Skeletal muscle cell (primary cell): ENCODE data around the gene ANKS4B.
"Not testable (repeated sequence)": the region's sequence is repeated elsewhere in the genome, so short reads cannot be mapped to it uniquely, and the experiment has no call there.

Experiments used
- DNase-seq: peaks from one replicate; pipeline ENCODE4 v3.0.0-alpha.2; 2010; ENCODE audit warnings: low read depth
- H3K4me3 ChIP-seq: 2 replicates; pipeline ENCODE4 v1.5.1; 2011; ENCODE audit warnings: low read depth, mild to moderate bottlenecking, control low read depth, low read length, moderate library complexity

ANKS4B gene

GRCh38 chr16:21214086-21214485, 19.4 kb upstream of the ANKS4B start:
- DNase-seq: no peak
- H3K4me3 ChIP-seq: no peak overlapping the region

DNA sequence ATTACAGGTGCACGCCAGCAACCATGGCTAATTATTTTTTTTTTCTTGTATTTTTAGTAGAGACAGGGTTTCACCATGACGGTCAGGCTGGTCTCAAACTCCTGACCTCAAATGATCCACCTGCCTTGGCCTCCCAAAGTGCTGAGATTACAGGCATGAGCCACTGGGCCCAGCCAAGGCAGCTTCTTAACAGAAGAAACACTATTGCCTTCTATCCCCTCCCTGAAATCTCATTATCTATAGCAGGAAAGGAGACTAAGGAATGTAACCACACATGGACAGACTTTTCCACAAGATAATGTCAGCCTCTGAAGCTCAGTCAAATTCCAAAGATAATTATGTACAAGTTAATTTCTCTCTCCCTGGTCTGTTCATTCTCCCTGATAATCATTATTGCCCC, 16.4 kb upstream of the ANKS4B start:
- no peak overlapping the region for H3K4me3 ChIP-seq
- no peak for DNase-seq

GRCh38 chr16:21218153-21218552, 15.3 kb upstream of the ANKS4B start:
- DNase-seq: no peak
- H3K4me3 ChIP-seq: no peak overlapping the region

- no peak for DNase-seq
- H3K4me3 ChIP-seq: no peak overlapping the region
Observed at GRCh38 chr16:21219551-21219950, 13.9 kb upstream of the ANKS4B start.

GRCh38 chr16:21222495-21223337, 10.8 kb upstream of the ANKS4B start:
- H3K4me3 ChIP-seq: no peak overlapping the region
- DNase-seq: no peak

GRCh38 chr16:21223787-21224186, 9.7 kb upstream of the ANKS4B start:
- DNase-seq: no peak
- H3K4me3 ChIP-seq: no peak overlapping the region

- no peak for DNase-seq
- H3K4me3 ChIP-seq: no peak overlapping the region
Observed at GRCh38 chr16:21224800-21225199, 8.7 kb upstream of the ANKS4B start.

- no peak overlapping the region for H3K4me3 ChIP-seq
- no peak for DNase-seq
Observed at GRCh38 chr16:21226749-21227148, 6.8 kb upstream of the ANKS4B start.

DNA sequence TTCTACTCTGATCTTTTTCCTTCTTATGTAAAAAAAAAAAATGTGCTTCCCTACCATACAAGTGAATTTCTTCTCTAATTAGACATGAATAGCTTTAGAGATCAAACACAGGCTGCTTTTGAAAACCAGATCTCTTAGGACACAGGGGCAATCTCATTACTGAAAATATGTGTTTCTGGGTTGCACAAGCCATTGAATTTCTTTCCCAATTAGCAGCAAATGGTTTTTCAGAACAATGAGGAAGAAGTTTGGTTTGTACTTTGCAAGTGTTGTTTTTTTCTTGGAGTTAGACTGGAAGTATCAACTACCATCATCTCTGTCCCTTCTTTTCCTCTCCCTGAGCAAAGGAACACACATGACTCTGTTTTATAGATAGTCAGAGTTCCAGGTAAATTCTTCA, 5.6 kb upstream of the ANKS4B start:
- no peak for DNase-seq
- no peak overlapping the region for H3K4me3 ChIP-seq

DNA sequence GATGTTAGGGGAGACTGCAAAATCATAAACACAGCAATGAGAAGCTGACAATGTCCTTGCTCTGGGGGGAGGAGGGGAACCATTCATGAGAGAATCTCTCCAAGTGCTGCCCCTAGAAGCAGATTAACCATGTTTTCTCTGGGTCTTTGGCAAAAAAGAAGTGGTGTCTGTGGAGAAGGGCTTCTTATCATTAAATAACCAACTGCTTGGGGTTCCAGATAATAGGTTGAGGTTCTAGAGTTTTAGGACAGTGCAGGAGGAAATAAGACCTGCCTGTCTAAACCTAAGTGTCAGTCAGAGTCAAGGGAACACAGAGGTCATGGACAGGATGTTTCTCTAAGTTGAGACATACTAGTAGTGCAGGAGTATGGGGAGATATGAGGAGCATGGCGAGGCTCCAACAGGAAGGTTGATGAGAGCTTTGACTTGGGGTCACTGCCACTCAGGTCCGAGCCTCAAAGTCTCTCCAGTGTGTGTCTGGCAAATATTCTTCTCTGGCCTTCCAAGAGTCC, 5.1 kb upstream of the ANKS4B start:
- no peak for DNase-seq
- no peak overlapping the region for H3K4me3 ChIP-seq

DNA sequence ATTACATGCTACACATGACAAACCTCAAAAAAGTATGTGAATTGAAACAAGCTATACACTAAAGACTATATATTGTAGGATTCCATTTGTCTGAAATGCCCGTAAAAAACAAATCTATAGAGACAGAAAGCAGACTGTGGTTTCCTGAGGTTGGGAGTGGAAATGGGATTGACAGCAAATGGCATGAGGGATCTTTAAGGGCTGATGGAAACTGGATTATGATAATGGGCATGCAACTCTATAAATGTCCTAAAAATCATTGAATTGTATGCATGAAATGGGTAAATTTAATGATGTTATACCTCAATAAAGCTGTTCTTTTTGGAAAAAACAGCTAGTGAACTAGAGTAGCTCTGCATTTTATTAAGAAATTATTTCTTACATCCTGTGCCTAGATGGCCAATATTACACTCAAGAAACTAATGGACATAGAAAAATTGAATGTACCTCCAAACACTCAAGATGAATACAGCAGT, 416 bp upstream of the ANKS4B start:
- no peak overlapping the region for H3K4me3 ChIP-seq
- no peak for DNase-seq

DNA sequence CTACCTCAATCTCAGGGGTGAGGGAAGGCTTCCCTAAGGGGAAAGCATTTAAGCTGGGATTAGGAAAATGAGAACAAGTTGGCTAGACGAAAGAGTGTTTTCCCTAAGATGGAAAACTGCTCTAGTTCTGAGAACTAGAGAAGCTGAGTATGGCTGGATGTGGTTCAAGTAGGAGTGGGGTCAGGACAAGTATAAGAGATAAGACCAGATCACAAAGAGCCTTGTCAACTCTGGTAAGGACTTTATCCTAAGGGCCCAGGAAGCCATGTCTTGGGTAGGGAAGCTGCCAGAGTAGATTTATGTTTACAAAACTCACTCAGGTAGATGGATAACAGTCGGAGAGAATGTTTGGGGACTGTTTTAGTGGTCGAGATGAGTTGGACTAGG, 1.7 kb downstream of the ANKS4B start:
- H3K4me3 ChIP-seq: no peak overlapping the region
- no peak for DNase-seq

GRCh38 chr16:21236831-21237230, 3.3 kb downstream of the ANKS4B start:
- H3K4me3 ChIP-seq: no peak overlapping the region
- DNase-seq: no peak

GRCh38 chr16:21239646-21240045, 6.1 kb downstream of the ANKS4B start:
- H3K4me3 ChIP-seq: no peak overlapping the region
- no peak for DNase-seq

- H3K4me3 ChIP-seq: no peak overlapping the region
- DNase-seq: no peak
Observed at GRCh38 chr16:21242756-21243155, 9.3 kb downstream of the ANKS4B start.

DNA sequence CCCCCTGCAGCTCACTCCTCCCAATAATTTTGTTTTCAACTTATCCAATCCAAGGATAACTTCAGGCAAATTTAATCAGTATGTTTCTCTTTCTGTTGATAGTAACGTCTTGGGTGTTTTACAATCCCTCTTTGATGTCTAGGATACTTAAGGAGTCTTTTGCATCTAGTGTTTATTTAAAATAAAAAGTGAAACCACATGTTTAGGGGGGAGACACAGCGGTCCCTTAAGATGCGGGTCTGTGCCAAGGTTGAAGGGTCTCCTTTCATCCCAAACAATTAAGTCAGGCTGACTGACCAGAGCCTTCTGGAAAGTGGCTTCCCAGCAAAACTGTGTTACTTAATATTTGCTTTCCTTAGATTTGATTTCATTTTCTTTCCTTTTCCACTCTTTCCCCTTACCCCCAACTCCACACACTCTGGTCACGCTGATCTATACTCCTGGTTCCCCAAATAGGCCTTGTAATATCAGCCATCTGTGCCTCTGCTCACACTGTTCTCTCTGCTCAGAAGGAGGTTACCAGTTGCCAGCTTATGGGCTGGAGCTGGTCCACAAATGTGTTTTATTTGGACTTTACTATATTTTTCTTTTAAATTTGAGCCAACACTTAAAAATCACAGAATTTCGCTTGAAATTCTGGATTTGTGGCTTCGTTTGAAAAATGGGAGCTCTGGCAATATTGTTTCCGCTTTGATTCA, 11.2 kb downstream of the ANKS4B start:
- H3K4me3 ChIP-seq: no peak overlapping the region
- no peak for DNase-seq

DNA sequence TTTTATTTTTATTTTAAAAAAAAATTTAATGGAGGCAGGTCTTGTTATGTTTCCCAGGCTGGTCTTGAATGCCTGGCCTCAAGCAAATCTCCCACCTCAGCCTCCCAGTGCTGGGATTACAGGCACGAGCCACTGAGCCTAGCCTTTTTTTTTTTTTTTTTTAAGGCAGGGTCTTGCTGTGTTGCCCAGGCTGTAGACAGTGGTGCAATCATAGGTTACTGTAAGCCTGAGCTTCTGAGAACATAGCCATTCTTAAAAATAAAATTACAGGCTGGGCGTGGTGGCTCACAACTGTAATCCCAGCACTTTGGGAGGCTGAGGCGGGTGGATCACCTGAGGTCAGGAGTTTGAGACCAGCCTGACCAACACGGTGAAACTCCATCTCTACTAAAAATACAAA, 14.7 kb downstream of the ANKS4B start:
- DNase-seq, H3K4me3 ChIP-seq: not testable (repeated sequence)

- no peak overlapping the region for H3K4me3 ChIP-seq
- DNase-seq: no peak
Observed at GRCh38 chr16:21250072-21250923, 16.8 kb downstream of the ANKS4B start.

GRCh38 chr16:21253470-21253869, 20.0 kb downstream of the ANKS4B start:
- H3K4me3 ChIP-seq: no peak overlapping the region
- no peak for DNase-seq

GRCh38 chr16:21256636-21257035, 23.1 kb downstream of the ANKS4B start:
- DNase-seq: no peak
- no peak overlapping the region for H3K4me3 ChIP-seq
